WTC11 (cell line): Measurements from ENCODE around the gene MUC12.

Source experiments
- ETV6 ChIP-seq: sonication (generic); formaldehyde crosslinking; IDR thresholded peaks from 2 replicates; pipeline ENCODE4 v1.8.1; 2022; ENCODE audit warnings: mild to moderate bottlenecking, missing genetic modification reagents
- NR2C2 ChIP-seq: sonication (generic); formaldehyde crosslinking; IDR thresholded peaks from 2 replicates; pipeline ENCODE4 v1.8.0; 2022; ENCODE audit warnings: mild to moderate bottlenecking, missing genetic modification reagents
- SMAD4 ChIP-seq: sonication (generic); formaldehyde crosslinking; IDR thresholded peaks from 2 replicates; pipeline ENCODE4 v1.8.0; 2022; ENCODE audit warnings: mild to moderate bottlenecking, missing genetic modification reagents
- TF ChIP-seq, protein P1 (sequence below): fragments of 200-600 bp; IDR thresholded peaks from 2 replicates; pipeline ENCODE4 v1.8.0; 2022; ENCODE audit warnings: antibody characterized with exemption

DNA sequence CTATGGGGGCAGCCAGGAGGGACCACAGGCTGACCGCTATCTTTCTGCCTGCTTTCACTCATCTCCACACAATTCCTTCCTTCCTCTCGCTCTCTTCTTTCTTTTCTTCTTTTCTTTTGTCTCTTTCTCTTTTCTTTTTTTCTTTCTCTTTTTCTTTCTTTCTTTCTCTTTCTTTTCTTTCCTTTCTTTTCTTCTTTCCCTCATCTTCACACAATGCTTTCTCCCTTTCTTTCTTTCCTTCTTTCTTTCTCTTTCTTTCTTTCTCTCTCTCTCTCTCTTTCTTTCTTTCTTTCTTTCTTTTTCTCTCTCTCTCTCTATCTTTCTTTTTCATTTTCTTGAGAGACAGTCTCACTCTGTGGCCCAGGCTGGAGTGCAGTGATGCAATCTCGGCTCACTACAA lies 6.8 kb upstream of the MUC12 start:
- TF ChIP-seq SMAD4 (CRISPR knock-in tag) (no peak), ETV6 (no peak), NR2C2 (CRISPR knock-in tag) (no peak)
- TF ChIP-seq, protein P1, sequence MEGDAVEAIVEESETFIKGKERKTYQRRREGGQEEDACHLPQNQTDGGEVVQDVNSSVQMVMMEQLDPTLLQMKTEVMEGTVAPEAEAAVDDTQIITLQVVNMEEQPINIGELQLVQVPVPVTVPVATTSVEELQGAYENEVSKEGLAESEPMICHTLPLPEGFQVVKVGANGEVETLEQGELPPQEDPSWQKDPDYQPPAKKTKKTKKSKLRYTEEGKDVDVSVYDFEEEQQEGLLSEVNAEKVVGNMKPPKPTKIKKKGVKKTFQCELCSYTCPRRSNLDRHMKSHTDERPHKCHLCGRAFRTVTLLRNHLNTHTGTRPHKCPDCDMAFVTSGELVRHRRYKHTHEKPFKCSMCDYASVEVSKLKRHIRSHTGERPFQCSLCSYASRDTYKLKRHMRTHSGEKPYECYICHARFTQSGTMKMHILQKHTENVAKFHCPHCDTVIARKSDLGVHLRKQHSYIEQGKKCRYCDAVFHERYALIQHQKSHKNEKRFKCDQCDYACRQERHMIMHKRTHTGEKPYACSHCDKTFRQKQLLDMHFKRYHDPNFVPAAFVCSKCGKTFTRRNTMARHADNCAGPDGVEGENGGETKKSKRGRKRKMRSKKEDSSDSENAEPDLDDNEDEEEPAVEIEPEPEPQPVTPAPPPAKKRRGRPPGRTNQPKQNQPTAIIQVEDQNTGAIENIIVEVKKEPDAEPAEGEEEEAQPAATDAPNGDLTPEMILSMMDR, result no peak
